GM18517 (cell line): ENCODE results near the gene TMEM184A.
"Not testable (repeated sequence)": the region's sequence is repeated elsewhere in the genome, so short reads cannot be mapped to it uniquely, and the experiment has no call there.

Experiments used
- ATAC-seq: cut with Tn5 transposase; IDR thresholded peaks from one replicate; pipeline ENCODE4 v1.9.1; 2021; ENCODE audit warnings: mild to moderate bottlenecking, moderate library complexity; ENCODE audit not compliant: unreplicated experiment

Gene TMEM184A

DNA sequence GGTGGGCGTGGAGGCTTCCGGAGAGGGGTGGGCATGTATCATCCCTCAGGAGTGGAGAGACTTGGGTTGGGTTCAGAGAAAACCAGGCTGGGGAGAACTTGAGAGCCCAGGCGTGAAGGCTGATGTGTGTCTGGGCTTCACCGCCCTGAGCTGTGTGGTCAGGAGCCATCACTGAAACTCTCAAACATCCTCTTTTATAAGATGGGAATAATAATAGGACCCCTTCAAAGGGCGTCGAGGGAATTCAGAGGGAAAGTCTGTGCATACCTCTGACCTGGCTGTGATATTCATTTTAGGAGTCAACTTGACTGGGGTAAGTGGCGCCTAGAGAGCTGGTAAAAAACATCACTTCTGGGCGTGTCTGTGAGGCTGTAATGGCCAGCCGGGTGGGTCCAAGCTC is 34.9 kb upstream of the TMEM184A start:
- ATAC-seq, result no peak

- no peak for ATAC-seq
These were observed 34.5 kb upstream of the TMEM184A start for GRCh38 chr7:1590476-1590875.

GRCh38 chr7:1588978-1589377 is 33.0 kb upstream of the TMEM184A start:
- no peak for ATAC-seq

- no peak for ATAC-seq
These were observed 31.7 kb upstream of the TMEM184A start for GRCh38 chr7:1587738-1588137.

GRCh38 chr7:1586827-1587705 is 31.1 kb upstream of the TMEM184A start:
- ATAC-seq, result no peak

DNA sequence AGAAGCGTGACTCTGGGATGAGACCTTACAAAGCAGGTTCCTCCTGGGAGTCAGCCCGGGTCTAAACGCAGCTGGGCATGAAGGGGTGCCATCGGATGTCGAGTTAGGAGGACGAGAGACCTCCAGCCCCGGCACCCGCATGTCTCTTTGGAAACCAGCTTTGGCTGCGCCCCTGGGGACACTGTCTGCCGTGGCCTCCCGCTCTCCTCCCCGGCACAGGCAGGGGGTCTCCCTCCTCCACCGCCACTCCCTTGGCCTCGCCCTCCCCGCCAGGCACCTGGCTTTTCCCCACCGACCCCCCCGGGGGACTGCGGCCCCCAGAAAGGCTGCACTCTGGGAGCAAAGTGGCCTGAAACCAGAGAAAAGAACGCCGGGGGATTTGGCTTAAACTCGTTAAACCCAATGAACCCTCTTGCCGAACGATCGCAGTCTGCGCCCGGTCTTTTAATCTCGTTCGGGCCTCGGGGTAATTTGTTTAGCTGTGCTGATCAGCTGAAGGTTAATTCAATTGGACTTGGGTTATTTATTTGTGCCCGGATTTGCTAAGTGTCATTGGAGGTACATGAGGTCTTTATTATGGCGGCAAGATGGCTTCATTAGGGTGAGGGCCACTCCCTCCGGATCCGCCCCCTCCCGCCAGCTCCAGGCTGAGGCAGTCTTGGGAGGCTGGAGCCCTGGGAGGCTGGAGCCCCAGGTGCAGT is 30.3 kb upstream of the TMEM184A start:
- ATAC-seq, result no peak

GRCh38 chr7:1585142-1585981 is 29.4 kb upstream of the TMEM184A start:
- ATAC-seq, result no peak

GRCh38 chr7:1584700-1585099 is 28.7 kb upstream of the TMEM184A start:
- ATAC-seq, result no peak

DNA sequence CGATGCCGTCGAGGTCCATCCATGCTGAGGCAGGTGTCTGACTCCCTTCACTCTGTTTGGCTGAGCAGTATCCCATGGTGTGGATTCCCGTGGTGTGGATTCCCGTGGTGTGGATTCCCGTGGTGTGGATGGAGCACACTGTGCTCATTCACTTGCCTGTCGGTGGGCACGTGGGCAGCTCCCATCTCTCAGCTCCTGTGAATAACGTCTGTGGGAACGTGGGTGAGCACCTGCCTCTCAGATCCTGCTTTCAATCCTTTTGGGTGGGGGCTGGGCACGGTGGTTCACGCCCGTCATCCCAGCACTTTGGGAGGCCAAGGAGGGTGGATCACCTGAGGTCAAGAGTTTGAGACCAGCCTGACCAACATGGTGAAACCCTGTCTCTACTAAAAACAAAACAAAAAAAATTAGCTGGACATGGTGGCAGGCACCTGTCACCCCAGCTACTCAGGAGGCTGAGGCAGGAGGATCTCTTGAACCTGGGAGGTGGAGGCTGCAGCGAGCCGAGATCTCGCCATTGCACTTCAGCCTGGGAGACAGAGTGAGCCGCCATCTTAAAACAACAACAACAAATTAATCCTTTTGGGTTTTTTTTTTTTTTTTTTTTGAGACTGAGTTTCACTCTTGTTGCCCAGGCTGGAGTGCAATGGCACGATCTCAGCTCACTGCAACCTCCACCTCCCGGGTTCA is 27.4 kb upstream of the TMEM184A start:
- ATAC-seq, result not testable (repeated sequence)

- no peak for ATAC-seq
These were observed 24.5 kb upstream of the TMEM184A start for GRCh38 chr7:1580422-1581030.

DNA sequence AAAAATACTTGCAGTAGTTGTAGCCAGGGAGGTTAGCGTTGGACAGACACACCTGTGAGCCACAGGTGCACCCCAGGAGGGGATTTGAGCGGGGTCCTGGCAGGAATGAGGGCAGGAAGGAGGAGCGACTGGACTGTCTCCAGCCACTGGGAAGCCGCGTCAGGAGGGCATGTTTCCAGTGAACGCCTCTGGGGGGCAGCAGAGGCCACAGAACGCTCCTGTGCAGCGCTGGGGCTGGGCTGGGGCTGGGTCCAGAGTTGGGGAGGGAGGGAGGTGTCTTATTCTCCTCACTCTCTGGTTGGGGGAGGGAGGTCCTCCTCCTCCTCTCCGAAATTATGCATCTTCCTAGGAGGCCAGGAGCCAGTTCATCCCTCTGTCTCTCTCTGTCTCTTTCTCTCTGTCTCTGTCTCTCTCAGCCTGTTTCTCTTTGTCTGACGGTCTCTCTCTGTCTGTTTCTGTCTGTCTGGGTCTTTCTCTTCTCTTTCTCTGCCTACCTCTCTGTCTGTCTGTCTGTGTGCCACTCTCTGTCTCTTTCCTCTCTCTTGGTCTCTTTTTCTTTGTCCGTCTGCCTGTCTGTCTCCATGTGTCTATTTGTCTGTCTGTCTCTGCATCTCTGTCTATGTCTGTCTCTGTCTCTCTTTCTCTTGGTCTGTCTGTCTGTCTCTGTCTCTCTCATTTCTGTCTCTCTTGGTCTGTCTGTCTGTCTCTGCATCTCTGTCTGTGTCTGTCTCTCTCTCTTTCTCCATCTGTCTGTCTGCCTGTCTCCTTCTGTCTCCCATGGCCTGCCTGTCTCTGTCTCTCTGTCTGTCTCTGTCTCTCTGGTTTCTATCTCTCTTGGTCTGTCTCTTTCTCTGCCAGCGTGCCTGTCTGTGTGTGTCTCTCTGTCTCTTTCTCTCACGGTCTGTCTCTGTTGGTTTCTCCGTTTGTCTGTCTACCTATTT is 23.7 kb upstream of the TMEM184A start:
- no peak for ATAC-seq

GRCh38 chr7:1578513-1578912 is 22.5 kb upstream of the TMEM184A start:
- ATAC-seq, result no peak

- ATAC-seq, result no peak
These were observed 20.7 kb upstream of the TMEM184A start for GRCh38 chr7:1576521-1577253.

GRCh38 chr7:1575809-1576208 is 19.8 kb upstream of the TMEM184A start:
- no peak for ATAC-seq

GRCh38 chr7:1572111-1572822 is 16.3 kb upstream of the TMEM184A start:
- ATAC-seq, result no peak

DNA sequence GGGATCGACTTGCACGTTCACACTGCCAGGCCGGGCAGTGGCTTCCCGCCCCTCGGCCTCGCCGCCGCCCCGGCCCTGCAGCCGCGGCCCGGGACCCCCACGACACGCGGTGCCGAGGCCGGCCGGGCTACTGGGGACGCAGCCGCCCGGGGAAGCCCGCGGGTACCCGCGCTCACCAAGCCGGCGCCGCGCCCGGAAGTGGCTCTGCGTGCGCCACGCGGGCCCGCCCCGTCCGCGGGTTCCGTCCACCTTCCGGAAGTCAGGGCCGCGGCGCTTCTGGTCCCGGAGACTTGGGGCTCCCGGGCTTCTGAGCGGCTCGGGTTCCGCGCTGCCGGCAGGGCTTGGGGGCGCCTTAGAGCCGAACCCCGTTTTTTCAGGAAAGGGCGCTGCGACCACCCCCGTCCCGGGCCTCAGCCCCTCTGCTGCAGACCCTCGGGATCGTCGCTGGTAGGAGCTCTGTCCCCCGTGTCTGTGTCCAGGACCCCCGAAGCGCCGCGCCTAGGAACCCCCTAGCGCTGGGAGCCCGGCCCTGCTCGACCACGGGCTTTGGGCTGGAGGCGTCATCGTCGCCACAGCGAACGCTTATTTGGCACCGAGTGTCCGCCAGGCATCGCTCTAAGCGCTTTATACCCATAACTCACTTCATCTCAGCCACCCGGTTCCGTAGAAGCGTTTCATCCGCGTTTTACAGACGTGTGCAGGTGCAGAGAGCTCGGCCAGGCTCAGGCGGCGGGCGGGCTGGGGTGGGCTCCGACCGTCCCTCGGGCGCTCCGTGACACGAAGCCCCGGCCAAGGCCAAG is 14.0 kb upstream of the TMEM184A start, which contains the start of gene PSMG3:
Gene PSMG3, minus strand, starts transcription at position 200 of the 800 bp plus-strand sequence. CDS start 693 bp downstream, outside the sequence.
- ATAC-seq, result peak; percentile 62

GRCh38 chr7:1569440-1569832 is 13.4 kb upstream of the TMEM184A start:
- ATAC-seq, result peak; percentile 39
